ENCODE measurements around the gene KLHL11.
"Not testable (repeated sequence)": the region's sequence is repeated elsewhere in the genome, so short reads cannot be mapped to it uniquely, and the experiment has no call there.

Gene KLHL11

GRCh38 chr17:41882756-41883155 lies 17.5 kb upstream of the KLHL11 start:
- no peak for ATAC-seq

GRCh38 chr17:41880130-41880529 lies 14.9 kb upstream of the KLHL11 start:
- ATAC-seq, result no peak

GRCh38 chr17:41874293-41874670 lies 9.1 kb upstream of the KLHL11 start:
- not testable (repeated sequence) for ATAC-seq

- ATAC-seq, result no peak
These were observed 8.5 kb upstream of the KLHL11 start for GRCh38 chr17:41873559-41874292.

GRCh38 chr17:41871789-41872188 lies 6.6 kb upstream of the KLHL11 start:
- no peak for ATAC-seq

- no peak for ATAC-seq
These were observed 5.4 kb upstream of the KLHL11 start for GRCh38 chr17:41870627-41871026.

- no peak for ATAC-seq
These were observed 4.9 kb upstream of the KLHL11 start for GRCh38 chr17:41870097-41870496.

GRCh38 chr17:41869426-41869825 lies 4.2 kb upstream of the KLHL11 start:
- no peak for ATAC-seq

- peak; percentile 4 to 9 for ATAC-seq
These were observed 3.3 kb upstream of the KLHL11 start for GRCh38 chr17:41868568-41868967.

GRCh38 chr17:41865596-41865893 lies 322 bp upstream of the KLHL11 start:
- no peak for ATAC-seq

GRCh38 chr17:41864498-41864835 lies 756 bp downstream of the KLHL11 start:
- no peak for ATAC-seq

GRCh38 chr17:41863074-41863848 lies 2.0 kb downstream of the KLHL11 start:
- peak; percentile 15 to 17 for ATAC-seq

- no peak for ATAC-seq
These were observed 4.8 kb downstream of the KLHL11 start for GRCh38 chr17:41860254-41860931.

GRCh38 chr17:41851382-41851781 lies 13.8 kb downstream of the KLHL11 start:
- not testable (repeated sequence) for ATAC-seq

GRCh38 chr17:41849251-41849990 lies 15.8 kb downstream of the KLHL11 start:
- no peak for ATAC-seq

GRCh38 chr17:41848788-41849187 lies 16.4 kb downstream of the KLHL11 start:
- ATAC-seq, result no peak

- ATAC-seq, result no peak
These were observed 20.3 kb downstream of the KLHL11 start for GRCh38 chr17:41844971-41845370.

- ATAC-seq, result not testable (repeated sequence)
These were observed 24.4 kb downstream of the KLHL11 start for GRCh38 chr17:41840781-41841180.

GRCh38 chr17:41839448-41839847 lies 25.8 kb downstream of the KLHL11 start:
- ATAC-seq, result not testable (repeated sequence)

- no peak for ATAC-seq
These were observed 27.3 kb downstream of the KLHL11 start, which contains the start of gene KLHL10 for GRCh38 chr17:41837761-41838538. TSS of gene KLHL10 (plus strand) at chr17:41837825. CDS start at chr17:41837933, 108 bp downstream.

GRCh38 chr17:41836550-41837196 lies 28.6 kb downstream of the KLHL11 start:
- ATAC-seq, result no peak
